Caco-2 (cell line): ENCODE data around the gene MTERF4. TPM values are rescaled to one million over a fixed set of nuclear protein-coding genes. Genes with fewer than 3 reads are reported as not detected.
"Not testable (repeated sequence)": the region's sequence is repeated elsewhere in the genome, so short reads cannot be mapped to it uniquely, and the experiment has no call there.

ENCODE experiments used
- BruUV-seq: library from RNA; stranded (reverse); fragments of 400-500 nt; replicated peaks from 2 replicates; lab custom pipeline; 2021; lab: Mats Ljungman, UMichigan
- CTCF ChIA-PET: fragments of 300-600 bp; sonication (Branson Sonifier 250); formaldehyde crosslinking; loops from one replicate; lab custom pipeline; 2022; ENCODE audit warnings: antibody characterized with exemption; lab: Charles Lee
- POLR2A ChIA-PET: fragments of 300-600 bp; sonication (Branson Sonifier 250); formaldehyde crosslinking; loops from one replicate; lab custom pipeline; 2022; ENCODE audit warnings: antibody characterized with exemption; lab: Charles Lee
- DNase-seq, 2 experiments: peaks; one replicate each; pipeline versions ENCODE4 v3.0.0 to v3.0.0-alpha.2; 2020 to 2022
- H3K27me3 ChIP-seq: replicated peaks from 2 replicates; pipeline ENCODE4 v1.6.0; 2011; ENCODE audit warnings: low read length; ENCODE audit not compliant: control insufficient read depth, insufficient read depth
- H3K36me3 ChIP-seq: 2 replicates; pipeline ENCODE4 v1.5.1; 2011; ENCODE audit warnings: low read length; ENCODE audit not compliant: control insufficient read depth, insufficient read depth
- H3K4me1 ChIP-seq: fragments of 250-450 bp; sonication (Bioruptor Pico); 2 replicates; pipeline ENCODE4 v1.5.1; 2020; ENCODE audit warnings: mild to moderate bottlenecking
- H3K4me3 ChIP-seq: 2 replicates; pipeline ENCODE4 v1.5.1; 2011; ENCODE audit warnings: low read depth, mild to moderate bottlenecking, control low read depth, low read length
- H3K9me3 ChIP-seq: fragments of 250-450 bp; sonication (Bioruptor Pico); 2 replicates; pipeline ENCODE4 v1.5.1; 2020; ENCODE audit warnings: mild to moderate bottlenecking, moderate library complexity
- H3K27ac Mint-ChIP-seq: one replicate; pipeline ENCODE4 v1.8.0; 2022; ENCODE audit warnings: mixed read lengths; ENCODE audit not compliant: unreplicated experiment
- H3K27me3 Mint-ChIP-seq: one replicate; pipeline ENCODE4 v1.8.0; 2022; ENCODE audit warnings: mixed read lengths; ENCODE audit not compliant: insufficient read depth, unreplicated experiment
- H3K36me3 Mint-ChIP-seq: one replicate; pipeline ENCODE4 v1.8.0; 2022; ENCODE audit warnings: mild to moderate bottlenecking, mixed read lengths; ENCODE audit not compliant: insufficient read depth, unreplicated experiment
- H3K4me1 Mint-ChIP-seq: one replicate; pipeline ENCODE4 v1.8.0; 2022; ENCODE audit warnings: low read depth, mixed read lengths; ENCODE audit not compliant: unreplicated experiment
- H3K4me3 Mint-ChIP-seq: one replicate; pipeline ENCODE4 v1.8.0; 2022; ENCODE audit warnings: mild to moderate bottlenecking, moderate library complexity, mixed read lengths; ENCODE audit not compliant: unreplicated experiment
- H3K9me3 Mint-ChIP-seq: one replicate; pipeline ENCODE4 v1.8.0; 2022; ENCODE audit warnings: mixed read lengths; ENCODE audit not compliant: unreplicated experiment
- intact Hi-C: fragments of 100-400 bp; cut with micrococcal nuclease; formaldehyde crosslinking; loops from one replicate; pipeline ENCODE4 v1.10.0; 2022; ENCODE audit not compliant: unreplicated experiment
- total RNA-seq: library from RNA; stranded (reverse); gene quantifications from 2 replicates; pipeline ENCODE4 v1.2.3, GENCODE V29; 2022
- TF ChIP-seq, protein P1 (sequence below), 2 experiments: fragments of 200-600 bp in 1 of 2; IDR thresholded peaks; 1 replicate in 1 of 2; 2 replicates in 1 of 2; pipeline versions ENCODE4 v1.5.1 to v1.8.0; 2011 to 2022; ENCODE audit warnings: antibody characterized with exemption in 1 of 2, control low read depth in 1 of 2, inconsistent platforms in 1 of 2, low read depth in 1 of 2, low read length in 1 of 2, mild to moderate bottlenecking in 1 of 2, moderate library complexity in 1 of 2; ENCODE audit not compliant: insufficient read depth in 1 of 2, severe bottlenecking in 1 of 2, unreplicated experiment in 1 of 2

The MTERF4 gene
- total RNA-seq, 1 experiment from 2014 or later = 22.2 TPM

DNA sequence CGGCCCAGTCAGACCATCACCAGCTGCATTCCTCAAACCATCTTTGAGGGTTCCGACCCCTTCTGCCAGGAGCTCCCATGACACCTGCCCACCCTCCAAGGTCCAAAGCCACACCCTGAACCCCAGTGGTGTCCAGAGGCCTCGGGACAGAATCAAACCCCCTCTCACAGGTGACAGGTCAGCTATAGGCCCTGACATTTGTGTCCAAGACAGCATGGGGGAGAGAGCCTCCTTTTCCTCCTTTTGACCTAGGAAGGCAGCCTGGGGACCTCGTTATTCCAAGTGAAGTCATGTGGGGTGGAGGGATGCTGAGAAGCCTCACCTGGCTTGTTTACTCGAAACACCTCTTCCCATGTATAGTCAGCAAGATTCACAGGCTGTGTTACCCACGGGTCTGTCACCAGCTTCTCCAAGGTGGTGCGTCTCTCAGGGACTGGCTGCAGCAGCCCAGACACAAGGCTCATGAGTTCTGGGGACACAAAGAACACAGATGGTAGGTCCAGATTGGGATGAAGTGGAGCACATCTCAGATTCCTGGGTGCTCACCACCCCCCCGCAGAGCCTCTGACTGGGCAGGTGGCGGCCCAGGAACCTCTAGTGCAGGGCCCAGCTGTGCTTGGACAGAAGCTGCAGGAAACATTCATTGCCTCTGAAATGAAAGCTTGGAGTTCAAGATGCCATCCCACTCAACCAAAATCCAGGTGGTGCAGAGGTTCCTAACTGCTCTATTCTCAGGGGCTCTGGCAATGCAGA, 5.1 kb upstream of the MTERF4 start:
- TF ChIP-seq, protein P1, sequence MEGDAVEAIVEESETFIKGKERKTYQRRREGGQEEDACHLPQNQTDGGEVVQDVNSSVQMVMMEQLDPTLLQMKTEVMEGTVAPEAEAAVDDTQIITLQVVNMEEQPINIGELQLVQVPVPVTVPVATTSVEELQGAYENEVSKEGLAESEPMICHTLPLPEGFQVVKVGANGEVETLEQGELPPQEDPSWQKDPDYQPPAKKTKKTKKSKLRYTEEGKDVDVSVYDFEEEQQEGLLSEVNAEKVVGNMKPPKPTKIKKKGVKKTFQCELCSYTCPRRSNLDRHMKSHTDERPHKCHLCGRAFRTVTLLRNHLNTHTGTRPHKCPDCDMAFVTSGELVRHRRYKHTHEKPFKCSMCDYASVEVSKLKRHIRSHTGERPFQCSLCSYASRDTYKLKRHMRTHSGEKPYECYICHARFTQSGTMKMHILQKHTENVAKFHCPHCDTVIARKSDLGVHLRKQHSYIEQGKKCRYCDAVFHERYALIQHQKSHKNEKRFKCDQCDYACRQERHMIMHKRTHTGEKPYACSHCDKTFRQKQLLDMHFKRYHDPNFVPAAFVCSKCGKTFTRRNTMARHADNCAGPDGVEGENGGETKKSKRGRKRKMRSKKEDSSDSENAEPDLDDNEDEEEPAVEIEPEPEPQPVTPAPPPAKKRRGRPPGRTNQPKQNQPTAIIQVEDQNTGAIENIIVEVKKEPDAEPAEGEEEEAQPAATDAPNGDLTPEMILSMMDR (IDR thresholded peaks at IDR 0.05; ENCODE audit: insufficient read depth in 1 of 2, low read depth in 1 of 2, low read length in 1 of 2, severe bottlenecking in 1 of 2, unreplicated experiment in 1 of 2) = no peak
- H3K4me1 Mint-ChIP-seq = no peaks in the 10 kb centered on the region
- no peak overlapping the region for H3K27ac Mint-ChIP-seq
- no peak overlapping the region for H3K4me3 Mint-ChIP-seq
- no peak overlapping the region for H3K4me3 ChIP-seq
- CTCF ChIA-PET = no interaction called here
- intact Hi-C loops = no loop called here
- no peaks in the 10 kb centered on the region for H3K27me3 ChIP-seq
- no peaks in the 10 kb centered on the region for H3K27me3 Mint-ChIP-seq
- no peak for DNase-seq
- H3K4me1 ChIP-seq = no peaks in the 10 kb centered on the region
- H3K36me3 ChIP-seq = no peaks in the 10 kb centered on the region
- peaks cover 4% of the 10 kb centered on the region for H3K36me3 Mint-ChIP-seq
- H3K9me3 ChIP-seq = no peaks in the 10 kb centered on the region
- no peaks in the 10 kb centered on the region for H3K9me3 Mint-ChIP-seq
- no TSS peak for BruUV-seq
- POLR2A ChIA-PET = no interaction called here

DNA sequence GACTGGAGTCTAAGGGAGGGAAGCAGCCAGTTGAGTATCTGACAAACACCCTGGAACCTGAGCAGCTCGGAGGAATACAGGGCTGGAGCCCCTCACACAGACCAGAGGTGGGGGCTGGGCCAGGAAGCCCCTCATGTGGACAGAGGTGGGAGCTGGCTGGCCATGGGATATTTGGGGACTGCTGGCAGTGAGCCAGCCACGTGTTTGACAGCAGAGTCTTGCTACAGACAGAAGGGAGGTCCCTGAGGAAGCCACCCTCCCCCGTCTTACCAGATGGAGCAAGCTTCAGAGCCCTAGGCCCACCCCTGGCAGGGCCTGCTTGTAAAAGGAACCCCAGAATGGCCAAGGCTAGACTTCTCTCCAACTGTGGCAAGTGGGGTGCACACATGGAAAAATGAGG, 3.6 kb upstream of the MTERF4 start:
- intact Hi-C loops = no loop called here
- no peaks in the 10 kb centered on the region for H3K9me3 ChIP-seq
- no peaks in the 10 kb centered on the region for H3K27me3 ChIP-seq
- Mint-ChIP-seq H3K9me3 (no peaks in the 10 kb centered on the region), H3K4me3 (no peak overlapping the region), H3K27ac (no peak overlapping the region), H3K36me3 (peaks cover 7% of the 10 kb centered on the region), H3K4me1 (no peaks in the 10 kb centered on the region), H3K27me3 (no peaks in the 10 kb centered on the region)
- no peak overlapping the region for H3K4me3 ChIP-seq
- DNase-seq = no peak
- ChIA-PET CTCF (no interaction called here), POLR2A (no interaction called here)
- no peaks in the 10 kb centered on the region for H3K4me1 ChIP-seq
- no peaks in the 10 kb centered on the region for H3K36me3 ChIP-seq
- TF ChIP-seq, protein P1 (IDR thresholded peaks at IDR 0.05; ENCODE audit: insufficient read depth in 1 of 2, low read depth in 1 of 2, low read length in 1 of 2, severe bottlenecking in 1 of 2, unreplicated experiment in 1 of 2) = no peak
- BruUV-seq = no TSS peak

DNA sequence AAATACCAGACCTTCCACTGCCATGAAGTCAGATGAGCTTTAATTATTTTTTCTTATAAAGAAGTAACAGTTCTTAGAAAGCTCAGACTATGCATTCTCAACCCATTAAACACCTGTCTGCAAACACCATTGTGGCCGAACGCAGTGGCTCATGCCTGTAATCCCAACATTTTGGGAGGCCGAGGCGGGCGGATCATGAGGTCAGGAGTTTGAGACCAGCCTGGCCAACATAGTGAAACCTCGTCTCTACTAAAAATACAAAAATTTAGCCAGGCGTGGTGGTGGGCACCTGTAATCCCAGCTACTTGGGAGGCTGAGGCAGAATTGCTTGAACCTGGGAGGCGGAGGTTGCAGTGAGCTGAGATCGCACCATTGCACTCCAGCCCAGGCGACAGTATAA, 2.5 kb upstream of the MTERF4 start:
- CTCF ChIA-PET, H3K4me3 ChIP-seq: not testable (repeated sequence)

More for the DNA sequence above, 2.5 kb upstream of the MTERF4 start:
- H3K27me3 ChIP-seq, intact Hi-C loops, H3K27ac Mint-ChIP-seq, H3K4me3 Mint-ChIP-seq, H3K4me1 ChIP-seq, H3K36me3 ChIP-seq, H3K36me3 Mint-ChIP-seq, H3K27me3 Mint-ChIP-seq, H3K9me3 Mint-ChIP-seq, POLR2A ChIA-PET, H3K9me3 ChIP-seq, H3K4me1 Mint-ChIP-seq, BruUV-seq, DNase-seq: not testable (repeated sequence)
